ENCODE results near the gene TDO2. TPM values are rescaled to one million over a fixed set of nuclear protein-coding genes. Genes with fewer than 3 reads are reported as not detected.
"Not testable (repeated sequence)": the region's sequence is repeated elsewhere in the genome, so short reads cannot be mapped to it uniquely, and the experiment has no call there.

TDO2 gene
- total RNA-seq: not detected in 2 replicates

DNA sequence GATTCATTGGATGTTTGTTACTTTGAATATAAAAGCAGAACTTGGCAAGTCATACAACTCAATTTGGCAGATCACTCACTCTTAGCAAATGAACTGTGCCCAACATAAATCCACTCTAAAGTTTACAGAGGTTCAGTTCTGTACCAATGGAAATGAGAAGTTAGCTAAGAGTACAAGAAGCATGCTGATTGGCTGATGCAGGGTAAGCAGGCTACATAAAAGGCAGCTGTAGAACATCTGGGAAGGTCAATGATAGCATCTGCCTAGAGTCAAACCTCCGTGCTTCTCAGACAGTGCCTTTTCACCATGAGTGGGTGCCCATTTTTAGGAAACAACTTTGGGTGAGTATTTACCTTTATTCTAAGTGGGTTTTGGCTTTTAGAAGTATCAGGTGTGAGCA lies at the start of gene TDO2:
Gene TDO2, plus strand, starts transcription at position 244 of the 400 bp plus-strand sequence. Its CDS starts 63 bp downstream, at position 307.
- intact Hi-C loops (cut with micrococcal nuclease): no loop called here

DNA sequence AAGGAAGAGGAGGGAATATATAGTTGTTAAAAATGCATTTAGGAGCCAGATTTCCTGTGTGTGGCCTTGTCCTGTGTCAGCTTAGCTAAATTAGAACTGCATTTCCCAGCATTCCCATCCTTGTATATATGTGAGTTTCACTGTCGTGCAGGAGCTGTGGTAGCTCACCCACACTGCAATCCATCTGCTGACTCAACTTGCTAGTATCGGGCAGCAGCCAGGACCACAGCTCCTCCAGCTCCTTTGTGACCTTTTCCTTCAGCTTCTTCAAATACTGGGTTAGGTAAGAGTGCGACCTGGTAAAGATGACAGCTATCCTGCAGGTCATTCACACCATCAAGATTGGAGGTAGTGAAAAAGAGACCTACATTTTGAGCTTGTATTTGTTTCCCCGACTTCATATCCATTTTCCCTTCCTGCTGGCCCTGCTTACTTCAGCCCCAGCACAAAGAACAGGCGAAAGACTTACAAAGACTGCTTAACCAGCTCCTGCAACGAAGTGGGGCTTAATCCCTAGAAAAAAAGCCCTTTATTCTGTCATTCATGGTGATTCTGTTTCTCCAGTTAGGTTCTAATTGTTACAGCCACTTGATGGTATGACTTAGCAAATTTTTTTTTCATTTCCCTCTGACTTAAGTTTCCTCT lies 48.8 kb upstream of the TDO2 start:
- intact Hi-C loops (cut with micrococcal nuclease): no loop called here

DNA sequence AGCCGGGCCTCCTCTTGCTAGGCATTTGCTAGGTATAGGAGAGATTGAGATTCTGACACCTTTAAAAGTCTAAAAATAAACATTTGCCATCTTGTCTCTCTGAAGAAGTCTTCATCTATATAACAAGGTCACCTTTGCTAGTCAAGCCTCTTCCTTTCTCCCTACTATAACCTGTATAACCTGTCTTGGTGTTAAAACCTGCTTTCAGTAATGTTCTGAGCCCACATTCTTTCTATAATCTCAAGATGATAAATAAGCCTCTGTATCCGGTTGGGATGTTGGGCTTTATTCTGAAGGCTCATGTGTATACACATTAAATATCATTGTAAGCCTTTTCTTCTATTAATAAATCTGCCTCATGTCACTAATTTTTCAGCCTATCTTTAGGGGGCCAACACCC lies 47.6 kb upstream of the TDO2 start:
- intact Hi-C loops (cut with micrococcal nuclease): no loop called here

DNA sequence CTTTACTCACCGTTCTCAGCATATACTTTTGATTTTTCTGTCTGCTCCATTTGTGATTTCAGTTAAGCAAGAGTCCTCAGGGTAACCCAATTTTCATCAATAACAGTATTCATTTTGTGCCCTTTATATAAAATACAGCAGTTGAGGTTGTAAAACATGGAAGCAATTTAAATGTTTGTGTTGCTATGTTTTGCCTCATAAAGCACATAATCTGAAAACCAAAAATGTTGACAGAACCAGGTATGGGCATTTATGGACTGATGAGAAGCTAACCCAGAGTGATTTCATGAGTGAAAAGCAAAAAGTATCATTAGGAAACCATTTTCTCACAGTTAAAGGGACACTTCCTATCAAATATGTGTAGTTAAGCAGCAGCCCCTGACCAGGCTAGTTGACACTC lies 37.3 kb upstream of the TDO2 start, which contains the start of gene ASIC5:
Gene ASIC5, minus strand, starts transcription at position 101 of the 400 bp plus-strand sequence. Its CDS starts 51 bp downstream, at position 50.
- intact Hi-C loops (cut with micrococcal nuclease): no loop called here

DNA sequence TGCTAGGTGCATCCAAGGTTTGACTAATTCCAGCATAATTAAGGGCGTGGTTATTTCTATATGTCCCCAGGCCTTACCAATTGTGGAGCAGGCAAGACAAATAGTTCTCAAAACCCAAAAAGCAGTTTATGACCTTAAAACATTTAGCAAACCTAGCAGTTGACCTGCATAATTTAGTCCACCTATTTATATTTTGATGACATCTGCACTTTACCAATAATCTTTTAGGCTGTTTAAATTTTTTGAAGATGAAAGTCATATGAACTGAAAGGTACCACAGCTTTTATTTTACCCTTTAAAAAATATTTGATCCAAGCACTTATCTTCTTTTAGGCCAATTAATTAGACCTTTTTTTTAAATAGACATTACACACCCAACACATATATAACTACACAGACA lies 27.6 kb upstream of the TDO2 start:
- intact Hi-C loops (cut with micrococcal nuclease): no loop called here

DNA sequence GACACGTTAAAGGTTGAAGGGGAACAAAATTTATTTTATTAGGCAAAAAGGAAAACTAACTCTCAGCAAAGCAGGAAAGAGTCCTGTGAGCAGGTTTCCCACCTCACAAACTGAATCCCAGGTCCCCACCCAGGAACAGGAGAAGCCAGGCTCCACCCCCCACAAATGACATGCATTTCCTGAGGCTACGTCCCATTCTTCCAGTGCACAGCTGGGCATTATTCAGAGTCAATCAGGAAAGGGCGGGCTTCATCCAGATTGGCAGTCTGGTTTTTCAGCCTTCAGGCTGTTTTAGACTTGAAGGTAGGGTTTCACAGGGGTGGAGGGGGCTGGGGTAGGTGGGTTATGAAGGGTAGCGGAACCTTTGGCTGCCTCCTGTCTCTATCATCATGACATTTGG lies 25.5 kb upstream of the TDO2 start:
- intact Hi-C loops (cut with micrococcal nuclease): no loop called here

DNA sequence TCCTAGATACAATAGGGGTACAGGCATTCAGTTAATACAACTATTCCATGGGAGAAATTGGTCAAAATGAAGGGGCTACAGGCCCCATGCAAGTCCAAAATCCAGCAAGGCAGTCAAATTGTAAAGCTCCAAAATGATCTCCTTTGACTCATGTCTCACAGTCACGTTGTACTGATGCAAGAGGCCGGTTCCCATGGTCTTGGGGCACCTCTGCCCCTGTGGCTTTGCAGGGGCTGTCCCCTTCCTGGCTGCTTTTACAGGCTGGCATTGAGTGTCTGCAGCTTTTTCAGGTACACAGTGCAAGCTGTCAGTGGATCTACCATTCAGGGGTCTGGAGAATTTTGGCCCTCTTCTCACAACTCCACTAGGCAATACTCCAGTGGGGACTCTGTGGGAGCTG lies 24.9 kb upstream of the TDO2 start:
- intact Hi-C loops (cut with micrococcal nuclease): no loop called here

DNA sequence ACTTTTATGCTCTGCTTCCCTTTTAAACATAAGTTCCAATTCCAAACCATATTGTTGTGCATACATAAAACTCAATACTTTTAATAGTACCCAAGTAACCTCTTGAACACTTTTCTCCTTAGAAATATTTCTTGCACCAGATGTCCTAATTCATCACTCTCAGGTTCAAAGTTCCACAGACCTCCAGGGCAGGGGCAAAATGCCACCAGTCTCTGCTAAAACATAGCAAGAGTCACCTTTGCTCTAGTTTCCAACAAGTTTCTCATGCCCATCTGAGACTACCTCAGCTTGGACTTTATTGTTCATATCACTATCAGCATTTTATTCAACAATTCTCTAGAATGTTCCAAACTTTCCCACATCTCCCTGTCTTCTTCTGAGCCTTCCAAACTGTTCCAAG lies 23.7 kb upstream of the TDO2 start:
- intact Hi-C loops (cut with micrococcal nuclease): no loop called here

DNA sequence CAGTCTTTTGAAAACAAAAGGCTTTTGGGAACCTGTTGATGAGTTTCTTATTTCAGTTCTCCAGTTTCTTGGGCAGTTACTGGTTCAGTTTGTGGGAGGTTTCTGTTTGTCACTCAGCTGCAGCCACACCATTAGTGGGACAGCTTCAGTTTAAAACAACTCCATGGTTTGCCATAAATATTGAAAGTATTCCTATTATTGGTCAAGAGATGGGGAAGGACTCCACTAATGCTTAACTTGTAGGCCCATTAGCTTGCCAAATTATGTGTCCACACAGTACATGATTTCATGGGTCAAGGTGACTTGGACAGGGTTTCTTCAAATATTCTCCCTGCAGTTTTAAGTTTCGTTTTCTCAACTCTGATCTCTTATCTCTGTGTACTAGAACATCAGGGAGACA lies 21.9 kb upstream of the TDO2 start:
- intact Hi-C loops (cut with micrococcal nuclease): no loop called here

DNA sequence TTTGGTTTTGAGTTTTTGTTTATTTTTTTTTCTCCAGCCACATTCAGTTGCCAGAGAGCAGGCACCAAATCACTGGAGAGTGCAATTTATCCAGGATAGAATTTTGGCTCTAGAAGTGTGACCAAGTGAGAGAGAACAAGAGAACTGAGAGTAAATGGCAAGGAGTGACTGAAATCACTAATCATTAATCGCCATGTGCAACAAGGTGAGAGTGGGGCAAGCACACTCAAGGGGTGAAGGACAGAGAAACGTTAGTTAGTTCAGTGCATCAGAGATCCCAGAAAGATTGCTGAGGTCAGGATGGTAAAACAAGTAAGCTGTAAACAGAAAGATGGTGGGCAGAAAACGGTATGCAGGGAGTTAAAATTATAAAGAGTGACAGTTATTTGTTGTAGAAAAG lies 19.6 kb upstream of the TDO2 start:
- intact Hi-C loops (cut with micrococcal nuclease): no loop called here

DNA sequence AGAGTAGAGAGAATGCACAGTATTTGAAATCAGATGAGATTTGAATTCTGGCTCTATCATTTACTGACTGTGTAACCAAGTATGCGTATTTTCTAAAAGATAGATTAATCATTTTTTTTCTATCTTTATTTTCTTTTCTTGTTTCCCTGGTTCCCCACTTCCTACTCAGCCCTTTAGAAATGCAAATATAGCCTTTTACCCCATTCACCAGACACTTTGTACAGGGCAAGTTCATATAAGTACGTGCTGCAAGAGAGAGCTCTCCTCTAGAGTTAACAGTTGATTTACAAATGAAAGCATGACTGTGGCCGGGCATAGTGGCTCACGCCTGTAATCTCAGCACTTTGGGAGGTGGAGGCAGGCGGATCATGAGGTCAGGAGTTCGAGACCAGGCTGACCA lies 17.8 kb upstream of the TDO2 start:
- intact Hi-C loops (cut with micrococcal nuclease): no loop called here

DNA sequence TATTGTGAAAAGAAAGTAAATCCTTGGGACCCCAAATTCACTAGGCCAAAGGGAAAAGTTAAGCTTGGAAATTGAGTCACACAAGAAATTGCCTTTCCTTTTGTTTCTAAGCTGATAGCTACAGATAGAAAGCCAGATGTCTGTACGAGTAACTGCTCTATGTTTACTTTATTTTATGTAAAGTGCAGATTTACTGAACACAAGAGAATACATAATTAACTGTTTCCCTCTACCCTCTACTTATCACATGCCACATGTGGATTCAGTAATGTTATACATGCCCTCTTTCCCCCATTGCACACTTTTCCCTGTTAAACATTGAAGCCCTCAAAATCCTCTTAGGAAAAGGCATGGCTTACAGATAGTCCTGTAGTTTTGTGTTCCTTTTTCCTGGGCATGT lies 16.5 kb upstream of the TDO2 start:
- intact Hi-C loops (cut with micrococcal nuclease): no loop called here

DNA sequence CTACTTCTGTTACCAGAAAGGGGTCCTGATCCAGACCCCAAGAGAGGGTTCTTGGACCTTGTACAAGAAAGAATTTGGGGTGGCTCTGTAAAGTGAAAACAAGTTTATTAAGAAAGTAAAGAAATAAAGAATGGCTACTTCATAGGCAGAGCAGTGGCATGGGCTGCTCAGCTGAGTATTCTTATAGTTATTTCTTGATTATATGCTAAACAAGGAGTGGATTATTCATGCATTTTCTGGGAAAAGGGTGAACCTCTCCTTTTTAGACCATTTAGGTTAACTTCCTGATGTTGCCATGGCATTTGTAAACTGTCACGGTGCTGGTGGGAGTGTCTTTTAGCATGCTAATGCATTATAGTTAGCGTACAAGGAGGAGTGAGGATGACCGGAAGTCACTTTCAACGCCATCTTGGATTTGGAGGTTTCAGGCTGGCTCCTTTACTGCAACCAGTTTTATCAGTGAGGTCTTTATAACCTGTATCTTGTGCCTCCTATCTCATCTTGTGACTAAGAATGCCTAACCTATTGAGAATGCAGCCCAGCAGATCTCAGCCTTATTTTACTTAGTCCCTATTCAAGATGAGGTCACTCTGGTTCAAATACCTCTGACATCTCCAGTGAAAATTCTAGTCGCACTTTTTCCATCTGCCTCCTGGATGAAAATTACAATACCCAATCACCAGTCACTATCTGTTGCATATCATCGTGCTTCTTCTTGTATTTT lies 15.5 kb upstream of the TDO2 start:
- intact Hi-C loops (cut with micrococcal nuclease): no loop called here

DNA sequence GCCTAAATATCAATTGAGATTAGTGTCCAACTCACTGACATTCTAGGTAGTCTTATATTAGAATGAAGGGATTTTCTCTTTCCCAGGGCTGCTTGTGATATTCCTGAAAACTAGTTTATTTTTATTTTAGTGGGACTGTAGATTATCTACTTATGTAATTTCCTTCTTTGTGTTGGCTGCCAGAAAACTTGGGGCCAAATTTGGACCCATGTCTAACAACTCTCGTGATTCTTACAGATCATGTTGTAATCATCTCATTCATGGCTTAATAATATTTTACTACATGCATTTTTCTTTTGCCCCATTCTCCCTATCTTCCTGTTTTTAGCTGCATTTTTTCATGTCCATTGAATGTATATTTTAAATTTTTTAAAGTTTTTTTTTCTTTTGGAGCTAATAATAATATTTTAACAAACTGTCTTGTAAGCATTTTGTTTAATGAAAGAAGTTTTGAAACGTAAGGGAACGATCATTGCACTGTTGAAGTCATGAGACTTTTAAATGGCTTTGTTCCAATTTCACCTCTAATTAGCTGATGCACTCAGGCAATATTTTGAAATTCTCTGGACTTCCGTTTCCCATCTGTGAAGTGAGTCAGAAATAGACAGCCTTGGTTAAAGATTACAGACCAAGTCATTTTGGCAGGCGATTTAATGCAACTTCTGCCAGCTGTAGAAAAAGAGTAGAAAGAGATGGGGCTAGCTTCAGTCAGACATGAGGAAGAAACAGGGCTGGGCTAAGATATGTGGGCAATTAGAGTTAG lies 14.3 kb upstream of the TDO2 start:
- intact Hi-C loops (cut with micrococcal nuclease): no loop called here

DNA sequence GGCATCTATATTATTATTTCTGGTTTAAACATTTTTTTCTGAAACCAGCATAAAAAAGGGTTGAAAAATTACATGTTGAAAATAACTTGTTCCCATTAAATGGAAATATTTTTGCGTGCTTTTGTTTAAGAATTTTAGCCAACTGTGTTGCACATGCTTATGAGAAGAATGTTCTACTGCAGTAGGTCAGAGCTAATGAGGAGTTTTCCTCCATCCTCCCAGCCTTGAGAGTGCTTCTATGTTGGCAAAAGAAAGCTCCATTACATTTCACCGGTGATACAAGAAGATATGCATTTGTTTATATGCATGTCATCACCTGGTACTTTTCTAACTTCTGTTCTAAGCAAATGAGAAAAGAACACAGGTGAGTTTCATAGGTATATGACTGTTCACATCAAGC lies 13.6 kb upstream of the TDO2 start:
- intact Hi-C loops (cut with micrococcal nuclease): no loop called here

DNA sequence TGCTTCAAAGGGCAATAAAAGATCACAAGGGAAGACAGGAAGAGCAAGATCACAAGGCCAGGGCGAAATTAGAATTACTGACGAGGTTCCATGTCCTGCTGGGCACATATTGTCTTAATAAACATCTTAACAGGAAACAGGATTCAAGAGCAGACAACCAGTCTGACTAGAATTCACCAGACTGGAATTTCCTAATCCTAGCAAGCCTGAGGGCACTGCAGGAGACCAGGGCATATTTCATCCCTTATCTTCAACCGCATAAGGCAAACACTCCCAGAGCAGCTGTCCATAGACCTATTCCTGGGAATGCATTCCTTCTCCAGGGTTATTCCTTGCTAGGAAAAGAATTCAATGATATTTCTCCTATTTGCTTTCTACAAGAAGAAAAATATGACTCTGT lies 12.4 kb upstream of the TDO2 start:
- intact Hi-C loops (cut with micrococcal nuclease): no loop called here

DNA sequence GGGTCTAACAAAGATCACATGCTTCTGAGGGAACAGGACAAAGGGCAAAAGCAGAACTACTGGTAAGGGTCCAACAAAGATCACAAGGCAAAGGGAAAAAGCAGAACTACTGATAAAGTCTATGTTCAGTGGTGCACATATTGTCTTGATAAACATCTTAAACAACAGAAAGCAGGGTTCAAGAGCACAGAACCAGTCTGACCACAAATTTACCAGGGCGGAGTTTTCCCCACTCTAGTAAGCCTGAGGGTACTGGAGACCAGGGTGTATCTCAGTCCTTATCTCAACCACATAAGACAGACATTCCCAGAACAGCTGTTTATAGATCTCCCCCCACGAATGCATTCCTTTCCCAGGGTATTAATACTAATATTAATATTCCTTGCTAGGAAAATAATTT lies 5.1 kb upstream of the TDO2 start:
- intact Hi-C loops (cut with micrococcal nuclease): not testable (repeated sequence)

DNA sequence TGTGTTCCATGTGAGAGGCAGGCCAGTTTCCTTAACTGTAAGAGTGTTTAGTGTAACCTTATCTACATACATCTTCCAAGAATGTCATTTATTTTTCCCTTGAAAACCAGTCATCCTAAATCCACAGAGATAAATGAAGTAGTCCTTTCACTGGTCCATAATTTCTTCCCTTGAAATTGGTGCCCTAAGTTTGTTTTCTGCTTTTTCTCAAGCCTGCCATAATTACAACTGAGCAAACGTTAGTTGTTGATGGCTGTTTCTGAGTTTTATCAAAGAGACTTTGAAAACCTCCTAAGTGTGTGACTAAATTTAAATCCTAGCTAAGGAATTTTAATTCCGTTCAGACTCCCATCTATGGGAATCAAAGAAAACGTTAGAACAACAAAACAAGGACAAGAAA lies 3.6 kb upstream of the TDO2 start:
- intact Hi-C loops (cut with micrococcal nuclease): no loop called here

DNA sequence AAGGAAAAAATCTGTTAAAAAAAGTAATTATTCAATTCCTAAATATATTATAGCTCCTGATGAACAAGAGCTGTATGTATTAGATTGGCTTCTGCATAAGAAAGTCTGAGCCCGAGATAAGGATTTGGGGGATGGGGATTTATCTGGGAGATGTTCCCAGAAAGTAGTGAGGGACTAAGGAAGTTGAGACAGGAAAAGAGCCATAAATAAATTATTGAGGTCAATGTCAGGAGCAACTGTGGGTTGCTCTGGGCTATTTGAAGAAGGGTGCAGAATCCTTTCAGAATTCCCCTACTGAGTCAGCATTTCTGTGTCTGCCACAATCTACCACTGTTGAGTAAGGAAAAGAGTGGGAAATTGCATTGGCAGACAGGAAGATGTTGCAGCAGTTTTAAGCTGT lies 3.1 kb upstream of the TDO2 start:
- intact Hi-C loops (cut with micrococcal nuclease): no loop called here

DNA sequence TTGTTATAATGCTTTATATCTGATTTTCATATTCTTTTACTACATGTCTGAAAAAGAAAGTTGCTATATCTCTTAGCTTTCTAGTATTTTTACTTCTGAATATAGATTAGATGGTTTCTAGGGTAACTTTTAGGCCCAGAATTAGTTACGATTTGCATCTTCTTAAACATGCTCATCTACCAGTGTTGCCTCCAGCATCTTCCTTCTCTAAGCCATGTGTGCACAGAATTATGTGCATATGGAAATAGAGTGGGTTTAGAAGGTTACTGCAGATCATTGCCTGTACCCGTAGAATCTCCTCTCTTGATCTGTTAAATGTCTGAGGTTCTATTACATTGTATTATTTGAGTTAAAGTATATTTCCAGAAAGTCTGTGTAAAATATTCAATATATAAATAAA lies 2.5 kb upstream of the TDO2 start:
- intact Hi-C loops (cut with micrococcal nuclease): no loop called here

DNA sequence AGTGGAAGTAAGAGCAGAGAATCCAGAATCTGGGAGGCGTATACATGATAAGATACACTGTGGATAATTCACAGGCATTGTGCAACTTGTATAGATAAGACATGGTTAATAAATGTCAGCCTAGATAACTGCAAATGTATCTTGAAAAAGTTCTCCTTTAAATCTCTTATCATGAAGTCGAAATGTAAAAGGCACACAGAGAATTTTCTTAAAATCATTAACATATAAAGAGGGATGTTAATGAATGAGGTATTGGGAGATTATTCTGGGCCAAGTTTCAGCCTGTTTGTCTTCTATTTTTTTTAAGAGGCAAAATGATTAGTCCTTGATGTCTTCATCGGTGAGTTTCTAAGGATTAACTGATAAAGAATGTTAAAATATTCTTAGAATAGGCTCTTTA lies 835 bp downstream of the TDO2 start:
- intact Hi-C loops (cut with micrococcal nuclease): no loop called here

DNA sequence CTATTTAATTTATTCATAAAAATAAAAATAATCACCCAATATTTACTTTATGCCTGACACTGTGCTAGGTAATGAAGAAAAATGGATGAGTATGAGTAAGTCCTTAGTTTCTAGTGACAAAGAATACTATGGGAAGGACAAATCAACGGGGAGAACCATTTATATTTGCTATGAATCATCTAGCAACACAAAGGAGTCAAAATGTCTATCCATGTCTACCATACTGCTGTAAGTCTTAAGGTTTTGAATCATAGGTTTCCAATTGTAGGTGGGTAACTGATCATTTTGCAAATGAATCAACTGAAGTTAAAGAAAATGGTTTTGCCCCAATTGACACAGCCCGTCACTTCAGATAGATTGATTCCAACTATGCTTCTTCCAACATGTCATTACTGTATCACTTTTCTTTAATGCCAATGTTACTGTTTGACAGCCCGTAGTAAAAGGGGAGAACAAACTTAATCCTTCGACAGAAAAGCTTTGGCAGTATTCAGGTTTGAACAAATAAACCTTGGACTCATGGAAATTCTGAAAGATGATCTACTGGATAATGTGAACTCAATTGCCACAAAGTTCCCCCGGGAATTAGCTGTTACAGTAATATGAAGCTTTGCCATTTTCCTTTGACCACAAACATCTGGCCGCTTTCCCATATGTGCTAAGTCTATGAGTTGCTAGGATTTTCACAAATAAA lies 3.2 kb downstream of the TDO2 start:
- intact Hi-C loops (cut with micrococcal nuclease): no loop called here
